ENCODE results near the gene A1CF. TPM values are rescaled to one million over a fixed set of nuclear protein-coding genes. Genes with fewer than 3 reads are reported as not detected.
"Not testable (repeated sequence)": the region's sequence is repeated elsewhere in the genome, so short reads cannot be mapped to it uniquely, and the experiment has no call there.

A1CF gene
- total RNA-seq, 1 experiment from 2014 or later = not detected

- TF ChIP-seq EZH2 (IDR thresholded peaks at IDR 0.05; ENCODE audit: low read length, unreplicated experiment) = no peak
- TF ChIP-seq EZH2phosphoT487 (IDR thresholded peaks at IDR 0.05; ENCODE audit: borderline replicate concordance, low read length) = no peak
- no peak for TF ChIP-seq CTCF (conservative IDR thresholded peaks at IDR 0.05; ENCODE audit: low read depth, low read length)
- Histone ChIP-seq H3K27ac (ENCODE audit: low read length) (no peak overlapping the region), H3K36me3 (ENCODE audit: low read depth, low read length) (no peaks in the 10 kb centered on the region), H3K4me2 (ENCODE audit: low read length) (no peak overlapping the region), H3K9me2 (replicated peaks; ENCODE audit: low read length) (no peaks in the 10 kb centered on the region), H4K20me1 (ENCODE audit: low read length) (no peaks in the 10 kb centered on the region), H3F3A (ENCODE audit: low read length, unreplicated experiment) (no peaks in the 10 kb centered on the region), H3K9ac (ENCODE audit: low read length) (no peak overlapping the region), H3K9me3 (ENCODE audit: low read length) (no peaks in the 10 kb centered on the region), H3K4me3 (ENCODE audit: low read length) (no peak overlapping the region), H3K79me2 (ENCODE audit: low read length) (no peaks in the 10 kb centered on the region), H2AFZ (ENCODE audit: low read length) (no peak overlapping the region), H3K4me1 (ENCODE audit: insufficient read depth, low read length) (peaks cover 10% of the 10 kb centered on the region), H3K27me3 (ENCODE audit: low read length) (peaks cover 69% of the 10 kb centered on the region)
- ATAC-seq (peak; percentile 14; the same call in 1 of the 2 replicates), DNase-seq (no peak)
- intact Hi-C loops (cut with micrococcal nuclease) = no loop called here
- ChIA-PET POLR2A (ENCODE audit: unreplicated experiment) (no interaction called here), CTCF (interaction anchor here (0.6 kb wide), 1 partner anchor 1076 kb away, joined by 3 read pairs; no protein-coding TSS in a partner anchor)
- BruUV-seq (replicated peaks) = no TSS peak
Measured at GRCh38 chr10:50884302-50884701, 1.1 kb downstream of the A1CF start.

GRCh38 chr10:50883629-50884028 is 1.8 kb downstream of the A1CF start:
- Histone ChIP-seq H3K4me1 (ENCODE audit: insufficient read depth, low read length) (peaks cover 10% of the 10 kb centered on the region), H4K20me1 (ENCODE audit: low read length) (no peaks in the 10 kb centered on the region), H3K4me2 (ENCODE audit: low read length) (no peak overlapping the region), H3K27ac (ENCODE audit: low read length) (no peak overlapping the region), H3K9me2 (replicated peaks; ENCODE audit: low read length) (no peaks in the 10 kb centered on the region), H3K9me3 (ENCODE audit: low read length) (no peaks in the 10 kb centered on the region), H3K4me3 (ENCODE audit: low read length) (no peak overlapping the region), H3K36me3 (ENCODE audit: low read depth, low read length) (no peaks in the 10 kb centered on the region), H3F3A (ENCODE audit: low read length, unreplicated experiment) (no peaks in the 10 kb centered on the region), H3K27me3 (ENCODE audit: low read length) (peaks cover 76% of the 10 kb centered on the region), H3K9ac (ENCODE audit: low read length) (no peak overlapping the region), H2AFZ (ENCODE audit: low read length) (no peak overlapping the region), H3K79me2 (ENCODE audit: low read length) (no peaks in the 10 kb centered on the region)
- no peak for DNase-seq
- intact Hi-C loops (cut with micrococcal nuclease) = loop anchor here (2.0 kb wide), 1 partner anchor 23 kb away; no protein-coding TSS in a partner anchor
- ChIA-PET CTCF (no interaction called here), POLR2A (ENCODE audit: unreplicated experiment) (no interaction called here)
- no TSS peak for BruUV-seq (replicated peaks)
- ATAC-seq = no peak
- no peak for TF ChIP-seq EZH2 (IDR thresholded peaks at IDR 0.05; ENCODE audit: low read length, unreplicated experiment)
- TF ChIP-seq CTCF (conservative IDR thresholded peaks at IDR 0.05; ENCODE audit: low read depth, low read length) = no peak
- TF ChIP-seq EZH2phosphoT487 (IDR thresholded peaks at IDR 0.05; ENCODE audit: borderline replicate concordance, low read length) = no peak

- peak; percentile 86 for DNase-seq
- Histone ChIP-seq H3F3A (ENCODE audit: low read length, unreplicated experiment) (no peaks in the 10 kb centered on the region), H4K20me1 (ENCODE audit: low read length) (no peaks in the 10 kb centered on the region), H3K4me1 (ENCODE audit: insufficient read depth, low read length) (peaks cover 10% of the 10 kb centered on the region), H3K27ac (ENCODE audit: low read length) (no peak overlapping the region), H3K79me2 (ENCODE audit: low read length) (no peaks in the 10 kb centered on the region), H3K4me2 (ENCODE audit: low read length) (0 out of 2 replicates have a peak overlapping the region, but pooled peaks have one; percentile 1), H3K9me3 (ENCODE audit: low read length) (no peaks in the 10 kb centered on the region), H2AFZ (ENCODE audit: low read length) (no peak overlapping the region), H3K27me3 (ENCODE audit: low read length) (peaks cover 77% of the 10 kb centered on the region), H3K36me3 (ENCODE audit: low read depth, low read length) (no peaks in the 10 kb centered on the region), H3K9me2 (replicated peaks; ENCODE audit: low read length) (no peaks in the 10 kb centered on the region), H3K4me3 (ENCODE audit: low read length) (no peak overlapping the region), H3K9ac (ENCODE audit: low read length) (no peak overlapping the region)
- ATAC-seq = peak; percentile 90
- POLR2A ChIA-PET (ENCODE audit: unreplicated experiment) = interaction anchor here (0.6 to 0.7 kb wide), 2 partner anchors 143 to 346 kb away, joined by 3 to 6 read pairs; partner anchors contain the start of gene ASAH2B
- no peak for TF ChIP-seq EZH2phosphoT487 (IDR thresholded peaks at IDR 0.05; ENCODE audit: borderline replicate concordance, low read length)
- TF ChIP-seq EZH2 (IDR thresholded peaks at IDR 0.05; ENCODE audit: low read length, unreplicated experiment) = no peak
- no peak for TF ChIP-seq CTCF (conservative IDR thresholded peaks at IDR 0.05; ENCODE audit: low read depth, low read length)
- CTCF ChIA-PET = no interaction called here
- intact Hi-C loops (cut with micrococcal nuclease) = loop anchor here (2.0 kb wide), 1 partner anchor 22 kb away; no protein-coding TSS in a partner anchor
- no TSS peak for BruUV-seq (replicated peaks)
Measured at GRCh38 chr10:50882540-50882983, 2.9 kb downstream of the A1CF start.

- H3K4me2 ChIP-seq (ENCODE audit: low read length); H3F3A ChIP-seq (ENCODE audit: low read length, unreplicated experiment); DNase-seq; H2AFZ ChIP-seq (ENCODE audit: low read length); H3K4me3 ChIP-seq (ENCODE audit: low read length); H3K4me1 ChIP-seq (ENCODE audit: insufficient read depth, low read length); H3K79me2 ChIP-seq (ENCODE audit: low read length); H4K20me1 ChIP-seq (ENCODE audit: low read length); POLR2A ChIA-PET (ENCODE audit: unreplicated experiment); intact Hi-C loops (cut with micrococcal nuclease); H3K27ac ChIP-seq (ENCODE audit: low read length); ATAC-seq; H3K9me2 ChIP-seq (replicated peaks; ENCODE audit: low read length); H3K36me3 ChIP-seq (ENCODE audit: low read depth, low read length); BruUV-seq (replicated peaks); H3K9me3 ChIP-seq (ENCODE audit: low read length); CTCF ChIA-PET; H3K9ac ChIP-seq (ENCODE audit: low read length): not testable (repeated sequence)
- peaks cover 77% of the 10 kb centered on the region for H3K27me3 ChIP-seq (ENCODE audit: low read length)
Measured at GRCh38 chr10:50881046-50881445, 4.4 kb downstream of the A1CF start.
